Measurements from ENCODE around the gene SMARCC2.

SMARCC2 gene

DNA sequence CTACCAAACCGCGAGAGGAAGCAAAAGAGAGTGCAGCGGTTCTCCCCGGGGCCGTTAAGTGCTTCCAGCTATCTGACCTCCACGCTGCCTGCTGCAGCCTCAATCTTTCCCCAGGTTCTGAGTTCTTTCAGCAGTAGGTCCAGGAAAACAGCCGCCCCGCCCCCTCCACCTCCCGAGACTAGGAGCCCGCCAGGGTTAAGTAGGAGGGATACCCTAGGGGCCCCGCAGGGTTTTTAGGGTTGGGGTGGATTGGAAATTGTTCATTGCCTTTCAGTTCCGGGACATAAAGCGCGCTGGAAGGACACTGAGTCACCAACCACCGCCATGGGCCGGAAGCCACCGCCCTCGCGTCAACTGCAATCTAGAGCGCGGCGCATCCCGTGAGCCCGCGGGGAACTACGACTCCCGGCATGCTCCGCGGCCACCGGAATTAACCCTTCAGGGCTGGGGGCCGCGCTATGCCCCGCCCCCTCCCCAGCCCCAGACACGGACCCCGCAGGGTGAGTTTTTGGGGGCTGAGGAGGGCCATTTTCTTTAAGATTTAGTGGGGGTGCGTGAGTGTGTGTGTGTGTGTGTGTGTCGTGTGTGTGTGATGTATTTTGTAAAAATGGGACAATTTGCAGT is 37.0 kb downstream of the SMARCC2 start, which contains the start of gene MYL6B:
Gene MYL6B (plus strand): TSS at position 456 of the 624 bp plus-strand sequence. CDS start 1,332 bp downstream, outside the sequence.
- DNase-seq (ENCODE audit: low read depth in 2 of 2) = peak; percentile 85 to 86

DNA sequence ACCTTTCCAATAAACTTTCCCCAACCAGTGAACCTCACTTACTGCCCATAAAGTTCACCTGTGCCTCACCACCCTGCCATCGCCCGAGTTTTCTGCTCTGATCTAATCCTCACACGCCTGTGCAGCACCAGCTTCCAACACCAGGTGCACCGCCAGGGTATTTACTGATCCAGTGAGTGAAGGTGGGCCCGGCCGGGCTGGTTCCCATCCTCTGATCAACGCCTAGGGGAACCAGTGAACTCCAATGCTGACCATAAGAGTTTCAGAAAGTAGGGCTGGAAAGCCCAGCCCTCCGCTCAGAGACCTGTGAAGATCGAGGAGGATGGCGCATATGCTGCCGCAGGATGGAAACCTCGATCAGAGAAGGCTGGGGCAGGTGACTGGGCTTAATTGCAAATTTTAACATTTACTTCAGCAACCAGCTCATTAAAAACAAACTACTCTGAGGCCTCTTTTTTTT is 37.6 kb downstream of the SMARCC2 start:
- DNase-seq (ENCODE audit: low read depth in 2 of 2) = no peak

DNA sequence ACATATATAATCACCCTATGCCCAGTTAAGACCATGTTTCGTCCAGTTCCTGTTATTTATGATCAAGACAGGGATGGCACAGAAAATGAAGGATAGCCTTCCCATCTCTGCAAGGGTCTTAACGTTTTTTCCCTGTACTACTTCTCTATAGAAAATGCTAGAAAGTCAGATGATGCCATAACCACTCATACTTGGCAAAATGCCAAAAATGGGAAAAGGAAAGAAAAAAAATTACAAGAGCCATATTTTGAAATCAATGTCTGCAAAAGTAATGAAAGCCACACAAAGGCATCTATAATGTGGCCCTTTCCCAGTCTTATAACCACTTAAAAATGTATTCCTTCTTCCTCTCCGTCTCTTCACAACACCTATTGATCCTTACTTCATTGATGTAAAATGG is 38.7 kb downstream of the SMARCC2 start:
- DNase-seq (ENCODE audit: low read depth in 2 of 2) = no peak

DNA sequence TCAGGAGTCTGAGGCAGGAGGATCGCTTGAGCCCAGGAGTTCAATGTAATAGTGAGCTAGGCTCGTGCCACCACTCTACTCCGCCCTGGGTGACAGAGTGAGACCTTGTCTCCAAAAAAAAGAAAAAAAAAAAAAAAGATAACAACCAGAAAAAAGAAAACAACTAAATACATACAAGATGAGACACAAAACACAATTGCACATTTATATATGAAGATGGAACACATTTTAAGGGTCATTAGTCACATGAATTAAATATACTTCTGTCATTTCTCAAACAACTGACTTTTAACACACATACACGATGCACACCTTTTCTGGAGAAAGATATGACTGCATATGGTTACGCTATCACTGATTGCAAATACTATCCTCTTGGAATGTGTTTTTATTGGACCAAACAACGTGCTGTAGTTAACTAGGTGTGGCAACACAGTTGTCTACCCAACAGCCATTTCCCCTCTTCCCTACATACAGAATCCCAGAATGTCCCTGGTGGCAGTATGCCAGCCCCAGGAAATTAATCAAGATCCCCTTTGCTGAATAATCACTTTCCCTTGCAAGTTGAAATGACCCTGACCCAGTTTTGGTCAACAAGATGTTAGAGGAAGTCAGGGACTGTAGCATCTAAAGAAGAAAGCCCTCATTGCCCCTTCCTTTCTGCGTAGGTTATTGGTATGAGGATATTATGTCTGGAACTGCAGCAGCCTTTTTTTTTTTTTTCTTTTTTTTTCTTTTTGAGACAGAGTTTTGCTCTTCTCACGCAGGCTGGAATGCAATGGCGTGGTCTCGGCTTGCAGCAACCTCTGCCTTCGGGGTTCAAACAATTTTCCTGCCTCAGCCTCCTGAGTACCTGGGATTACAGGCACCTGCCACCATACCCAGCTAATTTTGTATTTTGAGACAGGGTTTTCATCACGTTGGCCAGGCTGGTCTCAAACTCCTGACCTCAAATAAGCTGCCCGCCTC is 42.5 kb downstream of the SMARCC2 start:
- no peak for DNase-seq (ENCODE audit: low read depth in 2 of 2)

DNA sequence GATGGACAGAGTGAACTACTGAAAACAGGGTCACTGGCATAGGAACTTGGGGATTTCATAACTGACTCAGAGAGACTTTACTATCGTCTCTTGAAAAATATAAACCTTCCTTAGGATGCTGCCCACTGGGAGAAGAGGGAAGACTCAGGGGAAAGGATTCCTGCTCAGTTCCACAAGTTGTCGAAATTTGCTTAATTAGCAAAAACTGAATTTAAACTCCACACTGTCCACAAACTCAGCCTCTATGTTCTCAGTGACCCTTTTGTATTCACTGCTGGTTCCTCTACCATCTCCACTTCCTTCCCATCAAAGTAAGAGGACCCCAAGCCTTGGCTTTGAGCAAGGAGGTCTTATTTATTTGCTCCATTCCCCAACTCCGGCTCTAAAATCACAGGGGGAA is 44.1 kb downstream of the SMARCC2 start:
- no peak for DNase-seq (ENCODE audit: low read depth in 2 of 2)

DNA sequence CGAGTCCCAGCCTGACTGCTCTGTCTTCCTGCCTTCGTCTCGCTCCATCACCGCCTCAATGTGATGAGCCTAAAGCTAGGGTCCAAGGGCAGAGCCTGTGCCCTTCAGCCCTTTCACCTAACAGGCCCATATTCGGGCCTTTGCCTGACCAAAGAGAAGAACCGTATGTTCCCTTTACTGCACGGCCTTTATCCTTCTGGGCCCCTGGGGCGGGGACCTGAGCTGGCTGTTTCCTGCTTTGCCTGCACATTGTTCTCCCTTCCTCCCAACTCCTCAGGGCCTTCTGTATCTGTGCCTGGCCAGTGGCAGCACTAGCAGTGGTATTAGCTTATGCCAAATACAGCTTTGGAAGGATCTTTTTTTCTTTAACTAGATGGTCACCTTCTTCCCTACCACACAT is 45.4 kb downstream of the SMARCC2 start:
- DNase-seq (ENCODE audit: low read depth in 2 of 2) = no peak

DNA sequence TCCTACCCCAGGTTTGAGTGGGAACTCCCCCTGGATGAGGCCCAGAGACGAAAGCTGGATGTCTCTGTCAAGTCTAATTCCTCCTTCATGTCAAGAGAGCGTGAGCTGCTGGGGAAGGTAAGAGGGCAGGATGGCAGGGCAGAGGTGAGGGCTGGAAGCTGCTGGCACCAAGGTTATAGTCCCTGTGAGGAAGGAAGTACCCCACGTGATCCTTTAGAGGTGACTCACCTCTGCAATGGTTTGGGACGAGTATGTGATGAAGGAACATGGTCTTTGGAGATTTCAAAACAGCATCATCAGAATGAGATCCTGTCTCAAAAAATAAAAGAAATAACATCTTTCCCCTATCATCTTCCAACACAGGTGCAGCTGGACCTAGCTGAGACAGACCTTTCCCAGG is 46.1 kb downstream of the SMARCC2 start:
- DNase-seq (ENCODE audit: low read depth in 2 of 2) = no peak

DNA sequence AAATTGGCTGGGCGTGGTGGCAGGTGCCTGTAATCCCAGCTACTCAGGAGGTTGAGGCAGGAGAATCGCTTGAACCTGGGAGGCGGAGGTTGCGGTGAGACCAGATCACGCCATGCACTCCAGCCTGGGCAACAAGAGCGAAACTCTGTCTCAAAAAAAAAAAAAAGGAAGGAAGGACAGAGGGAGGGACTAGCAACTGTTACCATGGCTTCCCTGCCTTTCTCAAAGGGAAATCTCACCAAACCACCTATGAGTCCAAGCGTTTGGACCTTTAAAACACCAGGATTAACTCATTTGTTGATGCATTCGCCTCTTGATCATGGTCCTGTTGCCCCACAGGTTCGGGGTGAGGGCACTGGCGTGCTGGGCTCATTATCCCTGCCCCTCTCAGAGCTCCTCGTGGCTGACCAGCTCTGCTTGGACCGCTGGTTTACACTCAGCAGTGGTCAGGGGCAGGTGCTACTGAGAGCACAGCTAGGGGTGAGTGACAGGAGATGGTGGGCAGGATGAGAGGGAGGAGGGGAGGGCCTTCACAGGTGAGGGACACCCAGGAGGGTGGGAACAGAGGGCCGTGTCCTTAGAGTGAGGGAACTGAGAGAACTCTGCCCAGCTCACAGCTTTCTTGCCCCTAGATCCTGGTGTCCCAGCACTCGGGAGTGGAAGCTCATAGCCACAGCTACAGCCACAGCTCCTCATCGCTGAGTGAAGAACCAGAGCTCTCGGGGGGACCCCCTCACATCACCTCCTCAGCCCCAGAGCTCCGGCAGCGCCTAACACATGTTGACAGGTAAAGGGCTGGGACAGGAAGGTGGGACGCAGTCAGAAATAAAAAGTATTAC is 47.1 kb downstream of the SMARCC2 start:
- no peak for DNase-seq (ENCODE audit: low read depth in 2 of 2)

DNA sequence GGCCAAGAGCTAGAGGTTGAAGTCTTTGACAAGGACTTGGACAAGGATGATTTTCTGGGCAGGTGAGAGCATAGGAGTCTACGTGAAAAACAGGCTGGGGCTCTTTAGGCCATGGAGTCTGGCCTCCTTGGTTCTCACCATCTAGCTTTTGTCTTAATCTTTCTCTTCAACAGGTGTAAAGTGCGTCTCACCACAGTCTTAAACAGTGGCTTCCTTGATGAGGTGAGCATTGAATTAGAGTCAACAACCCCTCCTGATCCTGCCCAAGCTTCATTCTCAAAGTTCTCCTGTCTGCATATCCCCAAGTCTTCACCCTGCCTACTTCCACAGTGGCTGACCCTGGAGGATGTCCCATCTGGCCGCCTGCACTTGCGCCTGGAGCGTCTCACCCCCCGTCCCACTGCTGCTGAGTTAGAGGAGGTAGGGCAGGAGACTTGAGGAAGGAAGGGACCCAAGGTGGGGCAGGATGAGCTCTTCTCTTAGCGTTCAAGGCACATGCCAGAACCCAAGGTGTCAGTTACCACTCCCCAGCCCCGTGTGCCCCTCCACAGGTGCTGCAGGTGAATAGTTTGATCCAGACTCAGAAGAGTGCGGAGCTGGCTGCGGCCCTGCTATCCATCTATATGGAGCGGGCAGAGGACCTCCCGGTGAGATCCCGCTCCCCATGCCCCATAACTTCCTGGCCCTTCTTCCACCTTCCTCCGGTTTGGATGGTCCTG is 51.3 kb downstream of the SMARCC2 start:
- no peak for DNase-seq (ENCODE audit: low read depth in 2 of 2)

DNA sequence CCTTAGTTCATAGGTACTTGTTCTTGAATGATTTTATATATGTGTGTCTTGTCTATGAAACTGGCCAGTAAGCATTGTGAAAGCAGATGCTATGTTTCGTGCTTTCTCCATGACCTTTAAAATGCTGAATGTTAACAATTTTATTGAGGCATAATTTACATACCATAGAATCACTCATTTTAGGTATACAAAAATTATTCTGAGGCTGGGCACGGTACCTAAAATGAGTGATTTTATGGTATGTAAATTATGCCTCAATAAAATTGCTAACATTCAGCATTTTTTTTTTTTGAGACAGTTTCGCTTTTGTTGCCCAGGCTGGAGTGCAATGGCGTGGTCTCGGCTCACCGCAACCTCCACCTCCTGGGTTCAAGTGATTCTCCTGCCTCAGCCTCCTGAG is 54.4 kb downstream of the SMARCC2 start:
- no peak for DNase-seq (ENCODE audit: low read depth in 2 of 2)

DNA sequence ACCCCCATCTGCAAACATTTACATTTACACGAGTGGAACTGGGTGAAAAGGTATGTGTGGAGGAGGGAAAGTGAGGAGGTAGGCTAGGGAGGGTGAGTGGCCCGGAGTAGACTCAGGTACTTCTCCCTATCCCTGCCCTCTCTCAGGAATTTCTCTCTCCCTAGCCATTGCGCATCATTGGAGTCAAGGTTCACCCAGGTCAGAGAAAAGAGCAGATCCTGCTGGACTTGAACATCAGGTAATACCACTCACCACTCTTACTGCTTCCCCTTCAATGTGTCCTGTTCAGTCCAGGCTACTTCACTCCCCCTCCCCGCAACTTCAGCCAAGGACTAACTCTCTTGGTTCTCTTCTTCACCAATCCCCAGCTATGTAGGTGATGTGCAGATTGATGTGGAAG is 58.4 kb downstream of the SMARCC2 start:
- no peak for DNase-seq (ENCODE audit: low read depth in 2 of 2)

DNA sequence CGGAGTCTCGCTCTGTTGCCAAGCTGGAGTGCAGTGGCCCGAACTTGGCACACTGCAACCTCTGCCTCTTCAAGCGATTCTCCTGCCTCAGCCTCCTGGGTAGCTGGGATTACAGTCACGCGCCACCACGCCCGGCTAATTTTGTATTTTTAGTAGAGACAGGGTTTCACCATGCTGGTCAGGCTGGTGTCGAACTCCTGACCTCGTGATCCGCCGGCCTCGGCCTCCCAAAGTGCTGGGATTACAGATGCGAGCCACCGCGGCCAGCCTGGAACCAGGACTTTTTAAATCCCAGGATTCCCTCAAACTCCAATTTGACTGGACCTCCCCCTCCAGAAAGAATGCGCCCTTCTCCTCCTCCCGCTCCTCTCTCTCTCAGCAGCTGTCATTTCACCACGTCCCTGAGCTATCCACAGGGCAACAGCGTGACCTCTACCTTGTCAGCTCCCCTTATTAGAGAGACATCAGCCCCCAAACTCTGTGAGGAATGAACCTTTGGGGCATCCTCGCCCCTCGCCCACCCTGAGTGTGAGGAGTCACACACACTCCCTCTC is 59.3 kb downstream of the SMARCC2 start:
- no peak for DNase-seq (ENCODE audit: low read depth in 2 of 2)

DNA sequence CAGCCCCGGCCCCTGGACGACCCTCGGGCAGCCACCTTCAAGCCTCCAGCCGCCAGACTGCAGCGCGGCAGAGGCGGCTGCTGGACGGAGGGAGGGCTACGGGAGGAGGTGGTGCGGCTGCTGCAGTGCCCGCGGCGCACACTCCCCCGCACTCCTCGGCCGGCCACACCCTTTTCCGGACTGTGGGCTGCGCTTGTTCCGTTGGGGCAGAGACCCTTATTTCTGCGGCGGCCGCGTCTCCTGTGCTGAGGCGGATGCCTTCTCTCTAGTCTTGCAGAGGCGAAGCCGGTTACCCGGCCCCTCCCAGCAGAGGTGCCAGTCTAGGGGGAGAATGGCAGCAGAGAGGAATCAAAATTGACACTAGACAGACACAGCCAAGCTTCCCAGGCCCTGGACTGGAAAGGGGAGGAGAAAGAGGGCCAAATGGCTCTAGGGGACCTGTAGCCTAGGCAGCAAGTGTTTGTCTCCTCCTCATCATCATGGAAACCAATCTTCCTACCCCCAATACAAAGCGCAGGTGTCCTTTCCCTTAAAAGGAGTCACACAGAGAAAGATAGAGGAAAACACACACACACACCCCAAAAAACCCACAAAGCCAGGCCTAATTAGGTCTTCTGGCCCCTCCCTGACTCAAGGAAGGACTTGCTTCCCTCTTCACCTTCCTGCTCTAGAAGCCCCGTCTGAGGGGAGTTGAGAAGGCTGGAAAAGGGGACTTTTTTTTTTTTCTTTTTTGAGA is 59.9 kb downstream of the SMARCC2 start:
- DNase-seq (ENCODE audit: low read depth in 2 of 2) = peak in 1 of 2 donors; percentile 62

DNA sequence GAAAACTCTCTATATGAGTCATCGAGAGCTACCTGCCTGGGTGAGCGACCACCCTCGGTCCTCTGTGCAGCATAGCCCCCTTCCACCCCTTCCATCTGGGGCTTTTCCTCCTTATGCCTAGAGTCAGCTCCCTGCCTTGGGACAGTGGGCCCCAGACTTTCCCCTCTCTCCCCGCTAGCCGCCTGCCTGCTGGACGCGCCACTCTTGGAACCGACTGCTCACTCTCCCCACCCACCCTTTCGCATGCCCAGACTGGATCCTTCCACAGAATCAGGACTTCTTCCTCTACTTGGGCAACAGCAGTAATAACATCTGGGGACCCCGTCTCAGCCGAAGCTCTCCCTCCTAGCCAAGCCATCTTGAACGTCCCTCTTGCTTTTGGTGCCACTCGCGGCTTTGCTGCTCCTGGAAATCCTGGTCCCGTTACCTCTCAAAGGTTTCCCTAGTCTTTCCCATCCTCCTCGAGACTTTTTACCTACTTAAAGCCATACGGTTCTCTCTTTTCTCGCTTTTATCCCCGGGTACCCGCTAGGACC is 60.5 kb downstream of the SMARCC2 start:
- no peak for DNase-seq (ENCODE audit: low read depth in 2 of 2)

DNA sequence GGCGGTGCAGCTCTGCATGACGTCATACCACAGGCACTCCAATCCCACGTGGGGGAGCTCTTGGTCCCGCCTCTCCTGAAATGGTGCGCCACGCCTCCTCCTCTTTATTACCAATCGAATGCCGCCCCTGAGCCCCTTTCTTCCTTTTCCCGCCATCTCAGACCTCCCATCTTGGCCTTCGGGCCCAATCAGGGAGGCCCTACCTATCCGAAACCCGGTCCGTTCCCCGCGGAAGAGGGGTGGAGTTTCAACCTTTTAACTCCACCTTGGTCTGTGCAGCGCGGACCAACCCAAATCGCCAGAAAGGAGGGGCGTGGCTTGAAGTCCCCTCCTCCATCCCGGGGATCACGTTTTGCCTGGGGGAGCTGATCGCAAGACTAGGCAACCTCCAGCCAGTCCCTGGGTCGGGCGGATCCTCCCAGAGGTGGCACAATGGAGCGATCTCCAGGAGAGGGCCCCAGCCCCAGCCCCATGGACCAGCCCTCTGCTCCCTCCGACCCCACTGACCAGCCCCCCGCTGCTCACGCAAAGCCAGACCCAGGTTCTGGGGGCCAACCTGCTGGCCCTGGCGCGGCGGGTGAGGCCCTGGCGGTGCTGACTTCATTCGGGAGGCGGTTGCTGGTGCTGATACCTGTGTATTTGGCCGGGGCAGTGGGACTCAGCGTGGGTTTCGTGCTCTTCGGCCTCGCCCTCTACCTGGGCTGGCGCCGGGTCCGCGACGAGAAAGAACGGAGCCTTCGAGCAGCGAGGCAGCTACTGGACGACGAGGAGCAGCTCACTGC is 61.2 kb downstream of the SMARCC2 start, which contains the start of gene ESYT1:
Gene ESYT1 (plus strand): TSS at position 380 of the 782 bp plus-strand sequence. CDS start 53 bp downstream, at position 433.
- peak; percentile 90 to 92 for DNase-seq (ENCODE audit: low read depth in 2 of 2)

DNA sequence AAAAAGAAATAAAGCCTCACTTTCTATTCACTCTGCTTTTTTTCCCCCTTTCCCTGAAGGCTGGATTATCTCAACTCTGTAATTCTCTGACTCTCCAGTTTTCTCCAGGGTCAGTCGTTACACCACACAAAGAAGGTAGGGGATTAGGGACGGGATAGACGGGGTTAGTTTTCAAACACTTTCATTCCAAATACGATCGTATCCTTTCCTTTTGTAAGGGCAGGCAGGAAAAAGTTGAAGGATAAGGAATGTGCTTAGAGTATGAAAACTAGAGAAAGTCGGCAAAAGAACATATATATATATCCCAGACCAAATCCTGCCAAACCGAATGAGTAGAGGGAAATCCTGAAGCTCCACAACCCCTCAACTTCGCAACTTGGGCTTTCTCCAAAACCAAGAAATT is 61.8 kb downstream of the SMARCC2 start:
- no peak for DNase-seq (ENCODE audit: low read depth in 2 of 2)

DNA sequence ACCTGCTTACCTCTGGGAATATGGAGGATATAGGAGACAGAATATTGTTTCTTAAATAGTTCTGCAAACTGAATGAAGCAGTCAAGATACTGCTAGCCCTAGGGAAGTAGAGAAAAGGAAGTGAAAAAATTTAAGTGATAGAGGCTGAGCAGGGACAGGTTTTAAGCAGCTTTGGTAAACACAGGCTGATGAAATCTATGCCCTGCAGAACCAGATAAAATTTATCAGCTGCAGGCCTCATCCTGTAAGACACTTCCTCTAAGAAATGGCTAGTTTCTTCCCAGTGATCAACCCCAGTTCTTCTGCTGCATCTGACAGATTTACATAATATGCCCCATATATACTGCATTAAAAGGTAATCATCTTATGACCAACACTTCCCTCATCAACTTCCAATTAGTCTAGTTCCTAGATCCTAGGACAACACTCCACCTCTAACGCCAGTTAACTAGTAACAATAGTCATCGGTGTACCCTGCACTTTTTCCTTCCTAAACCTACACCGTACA is 62.5 kb downstream of the SMARCC2 start:
- no peak for DNase-seq (ENCODE audit: low read depth in 2 of 2)

DNA sequence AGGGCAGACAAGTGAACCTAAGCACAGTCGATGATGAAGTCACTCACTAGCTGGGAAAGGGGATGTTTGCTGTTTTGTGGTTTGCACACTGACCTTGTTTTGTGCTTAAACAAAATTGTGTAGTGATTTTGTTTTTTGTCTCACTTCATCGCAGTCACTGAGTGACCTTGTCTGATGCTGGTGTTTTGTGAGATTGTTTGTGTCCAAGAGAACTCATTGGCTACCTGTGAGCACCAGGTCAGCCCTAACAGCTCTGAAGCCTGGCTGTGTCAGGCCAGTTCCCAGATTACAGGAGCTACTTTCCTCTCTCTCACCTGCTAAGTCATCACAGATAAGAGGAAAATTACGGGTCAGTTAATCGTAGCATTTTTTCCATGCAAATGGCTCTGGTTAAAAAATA is 65.2 kb downstream of the SMARCC2 start:
- no peak for DNase-seq (ENCODE audit: low read depth in 2 of 2)

DNA sequence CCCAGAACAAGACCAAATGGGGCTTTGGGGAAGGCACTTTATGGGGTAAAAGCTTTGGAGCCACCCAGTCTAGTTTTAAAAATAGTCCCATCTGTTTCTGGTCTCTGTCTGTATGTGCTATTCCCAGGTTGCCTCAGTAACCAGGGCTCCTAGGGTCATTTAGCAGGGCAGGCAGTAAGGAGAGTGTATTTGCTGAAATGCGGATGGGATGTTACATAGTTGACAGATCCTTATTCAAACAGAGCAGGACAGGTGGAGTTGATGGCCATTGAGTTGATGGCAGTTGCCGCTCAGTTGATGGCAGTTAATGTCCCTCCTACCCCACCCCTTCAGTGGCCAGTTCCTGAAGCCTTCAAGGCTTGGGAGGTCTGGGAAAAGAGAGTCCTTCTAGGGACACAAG is 66.6 kb downstream of the SMARCC2 start:
- DNase-seq (ENCODE audit: low read depth in 2 of 2) = no peak

Data from stimulated activated CD8-positive, alpha-beta memory T cell treated with anti-CD3 and anti-CD28 coated beads, Interleukin-7, amount 100 ng/mL, for 1 hour (primary cell).